Measurements from ENCODE around the gene MRI1.
"Not testable (repeated sequence)": the region's sequence is repeated elsewhere in the genome, so short reads cannot be mapped to it uniquely, and the experiment has no call there.

MRI1 gene

DNA sequence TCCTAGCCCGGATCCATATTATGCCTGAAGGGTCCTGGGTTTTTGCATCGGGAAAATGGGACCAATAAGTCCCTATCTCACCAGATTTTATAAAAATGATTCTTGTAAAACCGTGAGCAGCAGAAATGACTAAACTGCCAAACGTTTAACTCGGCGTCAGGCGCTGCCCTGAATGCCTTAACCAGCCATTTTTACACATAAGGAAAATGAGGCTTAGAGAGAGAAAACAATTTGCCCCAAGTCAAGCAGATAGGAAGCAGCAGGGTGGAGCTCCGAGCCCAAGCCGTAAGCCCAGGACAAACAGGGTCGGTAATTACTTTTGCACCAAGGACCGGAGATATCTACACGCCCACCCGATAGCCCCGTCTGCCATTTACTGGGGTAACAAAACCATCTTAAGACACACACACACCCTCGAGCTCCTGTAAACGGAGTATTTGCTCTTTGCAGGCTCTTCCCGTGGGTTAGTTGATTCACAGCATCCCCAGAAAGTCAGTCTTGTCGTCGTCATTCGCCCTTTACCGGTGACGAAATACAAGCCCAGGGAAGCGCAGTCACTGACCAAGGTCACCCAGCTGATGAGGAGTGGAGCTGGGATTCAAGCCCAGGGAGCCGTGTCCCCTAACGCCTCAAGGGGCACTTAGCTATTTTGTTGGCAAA is 16.0 kb upstream of the MRI1 start (continued):
- TF ChIP-seq ZNF223 (tag by site-specific recombination; IDR thresholded peaks at IDR 0.05) (0 out of 2 replicates have a peak, but pooled peaks have one; percentile 12), ZBTB21 (tag by site-specific recombination; IDR thresholded peaks at IDR 0.05) (0 out of 2 replicates have a peak, but pooled peaks have one; percentile 37), ZBTB20 (tag by site-specific recombination; IDR thresholded peaks at IDR 0.05) (0 out of 2 replicates have a peak, but pooled peaks have one; percentile 6), ZNF341 (tag by site-specific recombination; IDR thresholded peaks at IDR 0.05; ENCODE audit: low read depth) (peak; percentile 64), TCF7L2 (IDR thresholded peaks at IDR 0.05; ENCODE audit: borderline replicate concordance, low read depth, low read length) (no peak)
- TF ChIP-seq, protein P1, sequence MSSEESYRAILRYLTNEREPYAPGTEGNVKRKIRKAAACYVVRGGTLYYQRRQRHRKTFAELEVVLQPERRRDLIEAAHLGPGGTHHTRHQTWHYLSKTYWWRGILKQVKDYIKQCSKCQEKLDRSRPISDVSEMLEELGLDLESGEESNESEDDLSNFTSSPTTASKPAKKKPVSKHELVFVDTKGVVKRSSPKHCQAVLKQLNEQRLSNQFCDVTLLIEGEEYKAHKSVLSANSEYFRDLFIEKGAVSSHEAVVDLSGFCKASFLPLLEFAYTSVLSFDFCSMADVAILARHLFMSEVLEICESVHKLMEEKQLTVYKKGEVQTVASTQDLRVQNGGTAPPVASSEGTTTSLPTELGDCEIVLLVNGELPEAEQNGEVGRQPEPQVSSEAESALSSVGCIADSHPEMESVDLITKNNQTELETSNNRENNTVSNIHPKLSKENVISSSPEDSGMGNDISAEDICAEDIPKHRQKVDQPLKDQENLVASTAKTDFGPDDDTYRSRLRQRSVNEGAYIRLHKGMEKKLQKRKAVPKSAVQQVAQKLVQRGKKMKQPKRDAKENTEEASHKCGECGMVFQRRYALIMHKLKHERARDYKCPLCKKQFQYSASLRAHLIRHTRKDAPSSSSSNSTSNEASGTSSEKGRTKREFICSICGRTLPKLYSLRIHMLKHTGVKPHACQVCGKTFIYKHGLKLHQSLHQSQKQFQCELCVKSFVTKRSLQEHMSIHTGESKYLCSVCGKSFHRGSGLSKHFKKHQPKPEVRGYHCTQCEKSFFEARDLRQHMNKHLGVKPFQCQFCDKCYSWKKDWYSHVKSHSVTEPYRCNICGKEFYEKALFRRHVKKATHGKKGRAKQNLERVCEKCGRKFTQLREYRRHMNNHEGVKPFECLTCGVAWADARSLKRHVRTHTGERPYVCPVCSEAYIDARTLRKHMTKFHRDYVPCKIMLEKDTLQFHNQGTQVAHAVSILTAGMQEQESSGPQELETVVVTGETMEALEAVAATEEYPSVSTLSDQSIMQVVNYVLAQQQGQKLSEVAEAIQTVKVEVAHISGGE (tag by site-specific recombination; conservative IDR thresholded peaks at IDR 0.05; ENCODE audit: low read depth): 0 out of 2 replicates have a peak, but pooled peaks have one; percentile 14

DNA sequence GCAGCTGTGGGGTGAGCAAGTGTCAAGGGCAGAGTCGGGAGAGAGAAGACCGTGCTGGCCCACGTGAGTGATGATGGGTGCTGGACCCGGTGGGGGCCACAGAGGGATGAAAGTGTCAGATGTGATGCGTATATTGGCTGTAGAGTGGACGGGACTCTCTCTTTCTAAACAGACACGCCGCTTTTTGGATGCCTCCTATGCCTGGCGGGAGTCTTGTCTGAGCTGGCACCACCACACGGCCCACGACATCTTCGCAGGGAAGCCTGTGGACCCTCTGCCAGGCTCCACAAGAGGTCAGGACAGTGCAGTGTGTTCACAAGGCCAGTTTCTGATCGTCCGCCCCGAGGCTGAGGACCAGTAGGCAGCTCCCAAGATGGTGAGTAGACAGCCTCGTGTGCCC is 12.9 kb upstream of the MRI1 start:
- TF ChIP-seq YY2 (tag by site-specific recombination; IDR thresholded peaks at IDR 0.05): no peak
- TF ChIP-seq ZNF266 (tag by site-specific recombination; IDR thresholded peaks at IDR 0.05; ENCODE audit: low read depth): no peak
- TF ChIP-seq ZFP41 (tag by site-specific recombination; IDR thresholded peaks at IDR 0.05; ENCODE audit: borderline replicate concordance): no peak
- TF ChIP-seq MZF1 (tag by site-specific recombination; IDR thresholded peaks at IDR 0.05; ENCODE audit: borderline replicate concordance): no peak
- TF ChIP-seq PRDM6 (tag by site-specific recombination; IDR thresholded peaks at IDR 0.05): no peak
- no peak for TF ChIP-seq KLF16 (tag by site-specific recombination; IDR thresholded peaks at IDR 0.05)
- TF ChIP-seq ZNF221 (tag by site-specific recombination; IDR thresholded peaks at IDR 0.05; ENCODE audit: borderline replicate concordance): no peak
- TF ChIP-seq ZNF585B (tag by site-specific recombination; IDR thresholded peaks at IDR 0.05): no peak
- no peak for TF ChIP-seq ZNF138 (tag by site-specific recombination; IDR thresholded peaks at IDR 0.05; ENCODE audit: borderline replicate concordance)
- ChIA-PET POLR2A (interaction anchor here (0.6 kb wide), 1 partner anchor 84 kb away, joined by 3 read pairs; no protein-coding TSS in a partner anchor), CTCF (interaction anchor here (0.6 to 1.2 kb wide), 2 partner anchors 15 to 111 kb away, joined by 4 to 5 read pairs; no protein-coding TSS in a partner anchor)
- no peak overlapping the region for H3K4me3 ChIP-seq (ENCODE audit: low read depth, low read length)
- peaks cover 25 to 45% of the 10 kb centered on the region in 2 experiments for H3K36me3 ChIP-seq (ENCODE audit: control insufficient read depth in 2 of 2, insufficient read depth in 1 of 2, low read length in 2 of 2)
- H3K4me1 ChIP-seq (ENCODE audit: control insufficient read depth, insufficient read depth, low read length): no peaks in the 10 kb centered on the region
- H3K27ac ChIP-seq (ENCODE audit: extremely low read depth, low read depth, low read length): no peak overlapping the region
- no peaks in the 10 kb centered on the region for H3K9me3 ChIP-seq (ENCODE audit: control insufficient read depth, insufficient read depth, low read depth, low read length)

GRCh38 chr19:13753622-13754021 is 10.7 kb upstream of the MRI1 start:
- H3K36me3 ChIP-seq (ENCODE audit: control insufficient read depth in 2 of 2, insufficient read depth in 1 of 2, low read length in 2 of 2): peaks cover 30 to 67% of the 10 kb centered on the region in 2 experiments
- H3K27ac ChIP-seq (ENCODE audit: extremely low read depth, low read depth, low read length); H3K4me3 ChIP-seq (ENCODE audit: low read depth, low read length); H3K9me3 ChIP-seq (ENCODE audit: control insufficient read depth, insufficient read depth, low read depth, low read length); CTCF ChIA-PET; H3K4me1 ChIP-seq (ENCODE audit: control insufficient read depth, insufficient read depth, low read length): not testable (repeated sequence)
- POLR2A ChIA-PET: interaction anchor here (1.0 kb wide), 1 partner anchor 21 kb away, joined by 3 read pairs; the partner anchor contains the start of gene C19orf53
